GM12878 (cell line): ENCODE data around the gene TRIM26. TPM values are rescaled to one million over a fixed set of nuclear protein-coding genes. Genes with fewer than 3 reads are reported as not detected.
A peak's percentile ranks its signal among the peaks of the same experiment; 100 is the strongest.

Source experiments
- ATAC-seq: fragments of 200-7000 bp; cut with Tn5 transposase; 3 replicates; pipeline ENCODE4 v1.9.1; 2020; ENCODE audit warnings: mild to moderate bottlenecking, moderate library complexity
- BruUV-seq: library from RNA; stranded (reverse); fragments of 400-500 nt; replicated peaks from 2 replicates; lab custom pipeline; 2021; lab: Mats Ljungman, UMichigan
- CTCF ChIA-PET: fragments of 300-600 bp; sonication (Branson Sonifier 250); formaldehyde crosslinking; extraction: SDS; loops from one replicate; lab custom pipeline; 2021; ENCODE audit warnings: inconsistent platforms; lab: Yijun Ruan, JAX
- POLR2A ChIA-PET: fragments of 350-600 bp; formaldehyde crosslinking; extraction: SDS; loops from one replicate; lab custom pipeline; 2021; ENCODE audit warnings: inconsistent platforms; lab: Charles Lee
- RAD21 ChIA-PET: fragments of 300-600 bp; sonication (Branson Sonifier 250); formaldehyde crosslinking; loops from one replicate; lab custom pipeline; 2023; ENCODE audit warnings: antibody characterized with exemption; ENCODE audit not compliant: unreplicated experiment; lab: Charles Lee
- SMC1A ChIA-PET: fragments of 300-600 bp; sonication (Branson Sonifier 250); formaldehyde crosslinking; loops from one replicate; lab custom pipeline; 2023; ENCODE audit not compliant: unreplicated experiment, uncharacterized antibody; lab: Charles Lee
- DNase-seq: peaks from one replicate; pipeline ENCODE4 v3.0.0-alpha.2; 2011; ENCODE audit warnings: low read depth, low spot score
- FAIRE-seq: peaks from 3 replicates; lab custom pipeline; 2011; peaks lifted over from hg19 to GRCh38; lab: Jason Lieb, UNC
- H2AFZ ChIP-seq: 2 replicates; pipeline ENCODE4 v1.6.0; 2011; ENCODE audit warnings: low read depth, low read length, control low read depth; ENCODE audit not compliant: control insufficient read depth
- H3K27ac ChIP-seq: 2 replicates; pipeline ENCODE4 v1.5.1; 2011; ENCODE audit warnings: control low read depth; ENCODE audit not compliant: control insufficient read depth, insufficient read depth
- H3K27me3 ChIP-seq, 2 experiments: replicated peaks in 1 of 2; 2 replicates each; pipeline versions ENCODE4 v1.6.0 to v1.6.1; 2011; ENCODE audit warnings: low read length in 1 of 2; ENCODE audit not compliant: control insufficient read depth in 2 of 2, insufficient read depth in 2 of 2
- H3K36me3 ChIP-seq, 2 experiments: 2 replicates each; pipeline ENCODE4 v1.5.1; 2011; ENCODE audit warnings: low read length in 1 of 2; ENCODE audit not compliant: control insufficient read depth in 2 of 2, insufficient read depth in 2 of 2
- H3K4me1 ChIP-seq: 2 replicates; pipeline ENCODE4 v1.6.1; 2011; ENCODE audit warnings: mild to moderate bottlenecking, low read length, moderate library complexity, mixed read lengths; ENCODE audit not compliant: control insufficient read depth, insufficient read depth
- H3K4me2 ChIP-seq: 2 replicates; pipeline ENCODE4 v1.6.0; 2011; ENCODE audit warnings: control low read depth; ENCODE audit not compliant: control insufficient read depth, insufficient read depth
- H3K4me3 ChIP-seq: fragments of 200-600 bp; sonication (generic); 2 replicates; pipeline ENCODE4 v1.5.1; 2016
- H3K79me2 ChIP-seq: 2 replicates; pipeline ENCODE4 v1.6.0; 2011; ENCODE audit warnings: low read length; ENCODE audit not compliant: control insufficient read depth, insufficient read depth
- H3K9ac ChIP-seq: 2 replicates; pipeline ENCODE4 v1.8.0; 2011; ENCODE audit warnings: low read length, control low read depth, mixed read lengths; ENCODE audit not compliant: control insufficient read depth, insufficient read depth
- H3K9me3 ChIP-seq: replicated peaks from 3 replicates; pipeline ENCODE4 v1.5.1; 2011; ENCODE audit warnings: mild to moderate bottlenecking, low read length; ENCODE audit not compliant: control insufficient read depth, insufficient read depth
- H4K20me1 ChIP-seq: 2 replicates; pipeline ENCODE4 v1.6.0; 2011; ENCODE audit not compliant: control insufficient read depth, insufficient read depth
- ATF3 ChIP-seq: IDR thresholded peaks from 2 replicates; pipeline ENCODE4 v1.6.1; 2011; ENCODE audit warnings: low read depth, mild to moderate bottlenecking, low read length, moderate library complexity, borderline replicate concordance; ENCODE audit errors: extremely low read depth
- BMI1 ChIP-seq: fragments of 450-650 bp; IDR thresholded peaks from 2 replicates; pipeline ENCODE4 v1.6.1; 2016; ENCODE audit warnings: mild to moderate bottlenecking, moderate library complexity, borderline replicate concordance
- BRCA1 ChIP-seq: IDR thresholded peaks from 2 replicates; pipeline ENCODE4 v1.6.1; 2011; ENCODE audit warnings: low read depth, low read length, improper control_type of control experiment
- CEBPB ChIP-seq, 2 experiments: fragments of 150-350 bp in 1 of 2; IDR thresholded peaks; 2 replicates each; pipeline ENCODE4 v1.6.1; 2012 to 2014; ENCODE audit warnings: low read depth in 2 of 2, low read length in 2 of 2, borderline replicate concordance in 1 of 2, inconsistent platforms in 1 of 2
- CTCF ChIP-seq, 3 experiments: IDR thresholded peaks in 2 of 3; conservative IDR thresholded peaks in 1 of 3; 2 replicates each; pipeline ENCODE4 v1.5.1; 2011; ENCODE audit warnings: low read depth in 3 of 3, low read length in 3 of 3, mild to moderate bottlenecking in 3 of 3, control low read depth in 2 of 3, moderate library complexity in 2 of 3, inconsistent platforms in 1 of 3, mixed read lengths in 1 of 3; ENCODE audit not compliant: control insufficient read depth in 2 of 3, insufficient read depth in 1 of 3; ENCODE audit errors: extremely low read depth in 1 of 3
- FOS ChIP-seq: IDR thresholded peaks from 3 replicates; pipeline ENCODE4 v1.6.1; 2011; ENCODE audit warnings: borderline replicate concordance; ENCODE audit not compliant: insufficient read length; ENCODE audit errors: extremely low read depth
- KLF5 ChIP-seq: fragments of 450-650 bp; IDR thresholded peaks from 2 replicates; pipeline ENCODE4 v1.6.1; 2014; ENCODE audit warnings: mild to moderate bottlenecking; ENCODE audit not compliant: partially characterized antibody
- LARP7 ChIP-seq: fragments of 450-650 bp; IDR thresholded peaks from 2 replicates; pipeline ENCODE4 v1.6.1; 2017; ENCODE audit warnings: mild to moderate bottlenecking
- MAX ChIP-seq: IDR thresholded peaks from 2 replicates; pipeline ENCODE4 v1.6.1; 2012; ENCODE audit warnings: low read depth, low read length, improper control_type of control experiment
- ZNF592 ChIP-seq: fragments of 450-650 bp; IDR thresholded peaks from 2 replicates; pipeline ENCODE4 v1.6.1; 2017; ENCODE audit warnings: mild to moderate bottlenecking, moderate library complexity
- ZZZ3 ChIP-seq: IDR thresholded peaks from 2 replicates; pipeline ENCODE4 v1.6.1; 2011; ENCODE audit warnings: low read depth; ENCODE audit not compliant: control insufficient read depth, insufficient read length
- WGBS: methylation state at CpG from one replicate; pipeline ENCODE4 v1.1.6; 2016; ENCODE audit warnings: low lambda C conversion rate; ENCODE audit not compliant: insufficient replicate concordance, insufficient coverage; ENCODE audit errors: missing lambda C conversion rate; 5-methylcytosine and 5-hydroxymethylcytosine counted together
- in situ Hi-C: fragments of 300-500 bp; cut with MboI; formaldehyde crosslinking; loops from 9 replicates; pipeline ENCODE4 v1.14.3; 2018; ENCODE audit warnings: mixed read lengths
- intact Hi-C: fragments of 100-400 bp; cut with micrococcal nuclease; formaldehyde crosslinking; loops from one replicate; pipeline ENCODE4 v1.14.2; 2022; ENCODE audit not compliant: unreplicated experiment
- polyA plus RNA-seq, 11 experiments: library from polyadenylated mRNA; depleted of rRNA in 4 of 11; unstranded in 6 of 11; stranded (reverse) in 5 of 11; fragments of >200 nt; fragmentation: Nextera tagmentation in 4 of 11; fragmentation: Illumina TruSeq in 1 of 11; extraction: Ambion mirVana in 4 of 11; extraction: Trizol in 1 of 11; gene quantifications; 1 replicate in 1 of 11; 2 replicates in 10 of 11; pipeline versions ENCODE4 v1.2.1 to v1.2.3, GENCODE V29; 2011 to 2016; ENCODE audit warnings: inconsistent platforms in 2 of 11, missing spikeins in 2 of 11, low read depth in 1 of 11
- total RNA-seq, 4 experiments: library from RNA; depleted of rRNA in 3 of 4; stranded (reverse); fragments of >200 nt in 3 of 4; fragmentation: Illumina TruSeq in 1 of 4; extraction: Trizol in 1 of 4; gene quantifications; 2 replicates each; pipeline versions ENCODE4 v1.2.1 to v1.2.3, GENCODE V29; 2013 to 2021
- TF ChIP-seq, protein P1 (sequence below): fragments of 450-650 bp; IDR thresholded peaks from 2 replicates; pipeline ENCODE4 v1.6.1; 2017; ENCODE audit warnings: antibody characterized with exemption, mild to moderate bottlenecking, moderate library complexity

The TRIM26 gene
- total and polyA plus RNA-seq, 10 of the 15 experiments (the other 5 are each of a cell fraction or from before 2014, with no cell fraction given), result 13.1 to 79.6 (median 63.6) TPM

- H3K4me3 ChIP-seq, result no peak overlapping the region
These were observed 54.6 kb downstream of the TRIM26 start for GRCh38 chr6:30158475-30159040.

More at GRCh38 chr6:30158475-30159040, 54.6 kb downstream of the TRIM26 start:
- peaks cover 2% of the 10 kb centered on the region in 2 experiments; a peak in 3 of 4 replicates for H3K27me3 ChIP-seq
- no peak overlapping the region for H3K9ac ChIP-seq
- ChIA-PET SMC1A (interaction anchor here (1.8 kb wide), 1 partner anchor 55 kb away, joined by 9 read pairs; no protein-coding TSS in a partner anchor), RAD21 (no interaction called here), CTCF (interaction anchor here (0.9 to 1.4 kb wide), 2 partner anchors 27 to 55 kb away, joined by 3 to 4 read pairs; no protein-coding TSS in a partner anchor), POLR2A (no interaction called here)
- TF ChIP-seq LARP7, result no peak
- no peak for TF ChIP-seq ZZZ3
- no peak for TF ChIP-seq ATF3
- TF ChIP-seq, protein P1, sequence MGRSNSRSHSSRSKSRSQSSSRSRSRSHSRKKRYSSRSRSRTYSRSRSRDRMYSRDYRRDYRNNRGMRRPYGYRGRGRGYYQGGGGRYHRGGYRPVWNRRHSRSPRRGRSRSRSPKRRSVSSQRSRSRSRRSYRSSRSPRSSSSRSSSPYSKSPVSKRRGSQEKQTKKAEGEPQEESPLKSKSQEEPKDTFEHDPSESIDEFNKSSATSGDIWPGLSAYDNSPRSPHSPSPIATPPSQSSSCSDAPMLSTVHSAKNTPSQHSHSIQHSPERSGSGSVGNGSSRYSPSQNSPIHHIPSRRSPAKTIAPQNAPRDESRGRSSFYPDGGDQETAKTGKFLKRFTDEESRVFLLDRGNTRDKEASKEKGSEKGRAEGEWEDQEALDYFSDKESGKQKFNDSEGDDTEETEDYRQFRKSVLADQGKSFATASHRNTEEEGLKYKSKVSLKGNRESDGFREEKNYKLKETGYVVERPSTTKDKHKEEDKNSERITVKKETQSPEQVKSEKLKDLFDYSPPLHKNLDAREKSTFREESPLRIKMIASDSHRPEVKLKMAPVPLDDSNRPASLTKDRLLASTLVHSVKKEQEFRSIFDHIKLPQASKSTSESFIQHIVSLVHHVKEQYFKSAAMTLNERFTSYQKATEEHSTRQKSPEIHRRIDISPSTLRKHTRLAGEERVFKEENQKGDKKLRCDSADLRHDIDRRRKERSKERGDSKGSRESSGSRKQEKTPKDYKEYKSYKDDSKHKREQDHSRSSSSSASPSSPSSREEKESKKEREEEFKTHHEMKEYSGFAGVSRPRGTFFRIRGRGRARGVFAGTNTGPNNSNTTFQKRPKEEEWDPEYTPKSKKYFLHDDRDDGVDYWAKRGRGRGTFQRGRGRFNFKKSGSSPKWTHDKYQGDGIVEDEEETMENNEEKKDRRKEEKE, result no peak
- no peak for TF ChIP-seq MAX
- TF ChIP-seq CEBPB (IDR thresholded peaks at IDR 0.05; ENCODE audit: borderline replicate concordance in 1 of 2, low read depth in 2 of 2, low read length in 2 of 2), result no peak
- TF ChIP-seq BMI1, result no peak
- TF ChIP-seq KLF5, result no peak
- no peak for TF ChIP-seq ZNF592
- TF ChIP-seq FOS, result no peak
- no peak for TF ChIP-seq CTCF (IDR thresholded peaks at IDR 0.05 in 2 of 3, conservative IDR thresholded peaks at IDR 0.05 in 1 of 3; ENCODE audit: control insufficient read depth in 2 of 3, extremely low read depth in 1 of 3, insufficient read depth in 1 of 3, low read depth in 3 of 3, low read length in 3 of 3)
- no peak for TF ChIP-seq BRCA1
- no peak overlapping the region for H3K27ac ChIP-seq
- ATAC-seq (no peak; the same call in 2 of the 3 replicates), FAIRE-seq (peak; percentile 13), DNase-seq (no peak)
- H2AFZ ChIP-seq, result no peak overlapping the region
- intact Hi-C loops (no loop called here), in situ Hi-C loops (no loop called here)
- peaks cover 4% of the 10 kb centered on the region; the same call in 1 of the 2 replicates for H3K4me1 ChIP-seq
- no peaks in the 10 kb centered on the region for H3K9me3 ChIP-seq
- no TSS peak for BruUV-seq
- no peak overlapping the region; the same call in 1 of the 2 replicates for H3K4me2 ChIP-seq
- no peaks in the 10 kb centered on the region for H3K79me2 ChIP-seq
- no peaks in the 10 kb centered on the region for H3K36me3 ChIP-seq
- H4K20me1 ChIP-seq, result no peaks in the 10 kb centered on the region
- 13% methylated on average over 3 of the region's 3 CpGs for WGBS
